Measurements from ENCODE around the gene CRIM1.
A peak's percentile ranks its signal among the peaks of the same experiment; 100 is the strongest.

The CRIM1 gene

DNA sequence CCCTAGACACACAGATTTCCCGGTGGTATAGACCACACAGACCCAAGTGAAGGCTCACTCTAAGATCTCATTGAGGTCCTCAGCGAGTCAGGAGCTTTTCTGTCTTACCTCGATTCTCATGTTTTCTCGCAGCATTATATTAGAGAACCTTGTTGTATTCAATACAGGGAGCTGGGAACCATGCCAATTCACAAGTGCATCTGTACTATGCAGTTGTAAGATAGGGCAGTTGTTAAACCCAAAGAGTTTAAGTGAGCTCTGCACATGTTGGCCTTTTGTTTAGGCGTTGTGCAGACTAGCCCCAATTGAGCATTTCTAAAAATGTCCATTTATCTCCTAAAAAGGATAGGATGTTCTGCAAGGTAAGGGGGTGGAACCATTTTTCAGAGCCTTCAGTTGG is 182.8 kb downstream of the CRIM1 start:
- TF ChIP-seq BACH2 (CRISPR knock-in tag; IDR thresholded peaks at IDR 0.05; ENCODE audit: borderline replicate concordance) = no peak
- TF ChIP-seq, protein P1, sequence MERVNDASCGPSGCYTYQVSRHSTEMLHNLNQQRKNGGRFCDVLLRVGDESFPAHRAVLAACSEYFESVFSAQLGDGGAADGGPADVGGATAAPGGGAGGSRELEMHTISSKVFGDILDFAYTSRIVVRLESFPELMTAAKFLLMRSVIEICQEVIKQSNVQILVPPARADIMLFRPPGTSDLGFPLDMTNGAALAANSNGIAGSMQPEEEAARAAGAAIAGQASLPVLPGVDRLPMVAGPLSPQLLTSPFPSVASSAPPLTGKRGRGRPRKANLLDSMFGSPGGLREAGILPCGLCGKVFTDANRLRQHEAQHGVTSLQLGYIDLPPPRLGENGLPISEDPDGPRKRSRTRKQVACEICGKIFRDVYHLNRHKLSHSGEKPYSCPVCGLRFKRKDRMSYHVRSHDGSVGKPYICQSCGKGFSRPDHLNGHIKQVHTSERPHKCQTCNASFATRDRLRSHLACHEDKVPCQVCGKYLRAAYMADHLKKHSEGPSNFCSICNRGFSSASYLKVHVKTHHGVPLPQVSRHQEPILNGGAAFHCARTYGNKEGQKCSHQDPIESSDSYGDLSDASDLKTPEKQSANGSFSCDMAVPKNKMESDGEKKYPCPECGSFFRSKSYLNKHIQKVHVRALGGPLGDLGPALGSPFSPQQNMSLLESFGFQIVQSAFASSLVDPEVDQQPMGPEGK (CRISPR knock-in tag; IDR thresholded peaks at IDR 0.05; ENCODE audit: borderline replicate concordance) = no peak
- no peak for TF ChIP-seq CSDC2 (CRISPR knock-in tag; IDR thresholded peaks at IDR 0.05)
- no peak for TF ChIP-seq PPARA (CRISPR knock-in tag; IDR thresholded peaks at IDR 0.05; ENCODE audit: borderline replicate concordance)
- TF ChIP-seq GLIS3 (CRISPR knock-in tag; IDR thresholded peaks at IDR 0.05) = no peak
- no peak for TF ChIP-seq OSR1 (CRISPR knock-in tag; IDR thresholded peaks at IDR 0.05)
- TF ChIP-seq ARNTL (CRISPR knock-in tag; IDR thresholded peaks at IDR 0.05; ENCODE audit: borderline replicate concordance, low read depth) = no peak
- TF ChIP-seq, protein P2, sequence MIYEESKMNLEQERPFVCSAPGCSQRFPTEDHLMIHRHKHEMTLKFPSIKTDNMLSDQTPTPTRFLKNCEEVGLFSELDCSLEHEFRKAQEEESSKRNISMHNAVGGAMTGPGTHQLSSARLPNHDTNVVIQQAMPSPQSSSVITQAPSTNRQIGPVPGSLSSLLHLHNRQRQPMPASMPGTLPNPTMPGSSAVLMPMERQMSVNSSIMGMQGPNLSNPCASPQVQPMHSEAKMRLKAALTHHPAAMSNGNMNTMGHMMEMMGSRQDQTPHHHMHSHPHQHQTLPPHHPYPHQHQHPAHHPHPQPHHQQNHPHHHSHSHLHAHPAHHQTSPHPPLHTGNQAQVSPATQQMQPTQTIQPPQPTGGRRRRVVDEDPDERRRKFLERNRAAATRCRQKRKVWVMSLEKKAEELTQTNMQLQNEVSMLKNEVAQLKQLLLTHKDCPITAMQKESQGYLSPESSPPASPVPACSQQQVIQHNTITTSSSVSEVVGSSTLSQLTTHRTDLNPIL (CRISPR knock-in tag; IDR thresholded peaks at IDR 0.05; ENCODE audit: low read depth) = no peak
- TF ChIP-seq, protein P3, sequence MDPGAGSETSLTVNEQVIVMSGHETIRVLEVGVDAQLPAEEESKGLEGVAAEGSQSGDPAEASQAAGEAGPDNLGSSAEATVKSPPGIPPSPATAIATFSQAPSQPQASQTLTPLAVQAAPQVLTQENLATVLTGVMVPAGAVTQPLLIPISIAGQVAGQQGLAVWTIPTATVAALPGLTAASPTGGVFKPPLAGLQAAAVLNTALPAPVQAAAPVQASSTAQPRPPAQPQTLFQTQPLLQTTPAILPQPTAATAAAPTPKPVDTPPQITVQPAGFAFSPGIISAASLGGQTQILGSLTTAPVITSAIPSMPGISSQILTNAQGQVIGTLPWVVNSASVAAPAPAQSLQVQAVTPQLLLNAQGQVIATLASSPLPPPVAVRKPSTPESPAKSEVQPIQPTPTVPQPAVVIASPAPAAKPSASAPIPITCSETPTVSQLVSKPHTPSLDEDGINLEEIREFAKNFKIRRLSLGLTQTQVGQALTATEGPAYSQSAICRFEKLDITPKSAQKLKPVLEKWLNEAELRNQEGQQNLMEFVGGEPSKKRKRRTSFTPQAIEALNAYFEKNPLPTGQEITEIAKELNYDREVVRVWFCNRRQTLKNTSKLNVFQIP (CRISPR knock-in tag; IDR thresholded peaks at IDR 0.05; ENCODE audit: borderline replicate concordance, low read depth) = no peak
- no peak for TF ChIP-seq ZFP30 (CRISPR knock-in tag; IDR thresholded peaks at IDR 0.05)
- no peak for TF ChIP-seq ZNF70 (CRISPR knock-in tag; IDR thresholded peaks at IDR 0.05)
- no peak for TF ChIP-seq ESRRG (CRISPR knock-in tag; IDR thresholded peaks at IDR 0.05)
- TF ChIP-seq, protein P4, sequence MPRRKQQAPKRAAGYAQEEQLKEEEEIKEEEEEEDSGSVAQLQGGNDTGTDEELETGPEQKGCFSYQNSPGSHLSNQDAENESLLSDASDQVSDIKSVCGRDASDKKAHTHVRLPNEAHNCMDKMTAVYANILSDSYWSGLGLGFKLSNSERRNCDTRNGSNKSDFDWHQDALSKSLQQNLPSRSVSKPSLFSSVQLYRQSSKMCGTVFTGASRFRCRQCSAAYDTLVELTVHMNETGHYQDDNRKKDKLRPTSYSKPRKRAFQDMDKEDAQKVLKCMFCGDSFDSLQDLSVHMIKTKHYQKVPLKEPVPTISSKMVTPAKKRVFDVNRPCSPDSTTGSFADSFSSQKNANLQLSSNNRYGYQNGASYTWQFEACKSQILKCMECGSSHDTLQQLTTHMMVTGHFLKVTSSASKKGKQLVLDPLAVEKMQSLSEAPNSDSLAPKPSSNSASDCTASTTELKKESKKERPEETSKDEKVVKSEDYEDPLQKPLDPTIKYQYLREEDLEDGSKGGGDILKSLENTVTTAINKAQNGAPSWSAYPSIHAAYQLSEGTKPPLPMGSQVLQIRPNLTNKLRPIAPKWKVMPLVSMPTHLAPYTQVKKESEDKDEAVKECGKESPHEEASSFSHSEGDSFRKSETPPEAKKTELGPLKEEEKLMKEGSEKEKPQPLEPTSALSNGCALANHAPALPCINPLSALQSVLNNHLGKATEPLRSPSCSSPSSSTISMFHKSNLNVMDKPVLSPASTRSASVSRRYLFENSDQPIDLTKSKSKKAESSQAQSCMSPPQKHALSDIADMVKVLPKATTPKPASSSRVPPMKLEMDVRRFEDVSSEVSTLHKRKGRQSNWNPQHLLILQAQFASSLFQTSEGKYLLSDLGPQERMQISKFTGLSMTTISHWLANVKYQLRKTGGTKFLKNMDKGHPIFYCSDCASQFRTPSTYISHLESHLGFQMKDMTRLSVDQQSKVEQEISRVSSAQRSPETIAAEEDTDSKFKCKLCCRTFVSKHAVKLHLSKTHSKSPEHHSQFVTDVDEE (CRISPR knock-in tag; IDR thresholded peaks at IDR 0.05) = no peak
- TF ChIP-seq ZNF8 (CRISPR knock-in tag; IDR thresholded peaks at IDR 0.05) = no peak
- ATAC-seq = peak; percentile 13

DNA sequence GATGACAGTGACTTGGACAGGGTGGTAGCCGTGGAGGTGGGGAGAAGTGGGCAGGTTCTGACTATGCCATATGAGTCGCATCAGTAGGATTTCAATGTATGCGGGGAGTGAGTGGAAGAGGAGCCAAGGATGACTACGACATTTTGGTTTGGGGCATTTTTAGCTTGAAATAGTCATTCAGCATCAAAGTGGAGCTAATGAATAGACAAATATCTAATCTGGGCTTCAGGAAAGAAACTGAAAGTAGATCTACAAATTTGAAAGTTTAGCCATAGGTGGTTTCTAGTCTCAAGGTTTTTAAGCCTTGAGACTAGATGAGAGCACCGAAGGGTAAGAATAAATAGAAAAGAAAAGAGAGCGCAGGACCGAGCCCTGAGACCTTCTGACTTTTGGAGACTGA is 184.1 kb downstream of the CRIM1 start:
- no peak for TF ChIP-seq CSDC2 (CRISPR knock-in tag; IDR thresholded peaks at IDR 0.05)
- no peak for TF ChIP-seq ZNF70 (CRISPR knock-in tag; IDR thresholded peaks at IDR 0.05)
- TF ChIP-seq ZFP30 (CRISPR knock-in tag; IDR thresholded peaks at IDR 0.05) = no peak
- no peak for TF ChIP-seq ESRRG (CRISPR knock-in tag; IDR thresholded peaks at IDR 0.05)
- TF ChIP-seq, protein P1 (CRISPR knock-in tag; IDR thresholded peaks at IDR 0.05; ENCODE audit: borderline replicate concordance) = no peak
- TF ChIP-seq, protein P4 (CRISPR knock-in tag; IDR thresholded peaks at IDR 0.05) = no peak
- TF ChIP-seq, protein P5, sequence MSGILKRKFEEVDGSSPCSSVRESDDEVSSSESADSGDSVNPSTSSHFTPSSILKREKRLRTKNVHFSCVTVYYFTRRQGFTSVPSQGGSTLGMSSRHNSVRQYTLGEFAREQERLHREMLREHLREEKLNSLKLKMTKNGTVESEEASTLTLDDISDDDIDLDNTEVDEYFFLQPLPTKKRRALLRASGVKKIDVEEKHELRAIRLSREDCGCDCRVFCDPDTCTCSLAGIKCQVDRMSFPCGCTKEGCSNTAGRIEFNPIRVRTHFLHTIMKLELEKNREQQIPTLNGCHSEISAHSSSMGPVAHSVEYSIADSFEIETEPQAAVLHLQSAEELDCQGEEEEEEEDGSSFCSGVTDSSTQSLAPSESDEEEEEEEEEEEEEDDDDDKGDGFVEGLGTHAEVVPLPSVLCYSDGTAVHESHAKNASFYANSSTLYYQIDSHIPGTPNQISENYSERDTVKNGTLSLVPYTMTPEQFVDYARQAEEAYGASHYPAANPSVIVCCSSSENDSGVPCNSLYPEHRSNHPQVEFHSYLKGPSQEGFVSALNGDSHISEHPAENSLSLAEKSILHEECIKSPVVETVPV (CRISPR knock-in tag; IDR thresholded peaks at IDR 0.05) = no peak
- TF ChIP-seq RARB (CRISPR knock-in tag; IDR thresholded peaks at IDR 0.05) = no peak
- no peak for TF ChIP-seq ZC3H10 (CRISPR knock-in tag; IDR thresholded peaks at IDR 0.05)
- TF ChIP-seq ZNF565 (CRISPR knock-in tag; conservative IDR thresholded peaks at IDR 0.05; ENCODE audit: low read depth) = no peak
- no peak for TF ChIP-seq ISL1 (CRISPR knock-in tag; IDR thresholded peaks at IDR 0.05)
- no peak for TF ChIP-seq SNAI2 (CRISPR knock-in tag; IDR thresholded peaks at IDR 0.05)
- no peak for TF ChIP-seq ZFP3 (CRISPR knock-in tag; IDR thresholded peaks at IDR 0.05)
- no peak for TF ChIP-seq GLIS3 (CRISPR knock-in tag; IDR thresholded peaks at IDR 0.05)
- TF ChIP-seq ARNTL (CRISPR knock-in tag; IDR thresholded peaks at IDR 0.05; ENCODE audit: borderline replicate concordance, low read depth) = no peak
- TF ChIP-seq ZNF8 (CRISPR knock-in tag; IDR thresholded peaks at IDR 0.05) = no peak
- no peak for TF ChIP-seq TCF4 (CRISPR knock-in tag; IDR thresholded peaks at IDR 0.05; ENCODE audit: borderline replicate concordance)
- no peak for TF ChIP-seq OSR1 (CRISPR knock-in tag; IDR thresholded peaks at IDR 0.05)
- TF ChIP-seq, protein P3 (CRISPR knock-in tag; IDR thresholded peaks at IDR 0.05; ENCODE audit: borderline replicate concordance, low read depth) = no peak
- peak; percentile 7; the same call in 2 of the 3 replicates for ATAC-seq
